GM23338 (cell line): Measurements from ENCODE around the gene PTPRJ. TPM values are rescaled to one million over a fixed set of nuclear protein-coding genes. Genes with fewer than 3 reads are reported as not detected.
A peak's percentile ranks its signal among the peaks of the same experiment; 100 is the strongest.

ENCODE experiments used
- ATAC-seq: fragments of 200-7000 bp; cut with Tn5 transposase; 3 replicates; pipeline ENCODE4 v1.9.1; 2020
- DNase-seq: peaks from one replicate; pipeline ENCODE4 v3.0.0-alpha.2; 2015; ENCODE audit warnings: low spot score
- H2AFZ ChIP-seq: fragments of 200-600 bp; sonication (generic); 2 replicates; pipeline ENCODE4 v1.8.0; 2016; ENCODE audit warnings: antibody characterized with exemption, mild to moderate bottlenecking, moderate library complexity
- H3F3A ChIP-seq: fragments of 200-600 bp; sonication (generic); replicated peaks from 2 replicates; pipeline ENCODE4 v1.8.0; 2017; ENCODE audit warnings: antibody characterized with exemption, mixed run types, low read depth
- H3K27ac ChIP-seq: fragments of 200-600 bp; sonication (generic); 2 replicates; pipeline ENCODE4 v1.6.1; 2016; ENCODE audit warnings: low read depth
- H3K27me3 ChIP-seq: fragments of 200-600 bp; sonication (generic); 2 replicates; pipeline ENCODE4 v1.8.0; 2016; ENCODE audit warnings: mild to moderate bottlenecking, mixed run types, moderate library complexity; ENCODE audit not compliant: insufficient read depth
- H3K36me3 ChIP-seq: fragments of 200-600 bp; sonication (generic); 2 replicates; pipeline ENCODE4 v1.8.0; 2016; ENCODE audit warnings: mild to moderate bottlenecking; ENCODE audit not compliant: insufficient read depth
- H3K4me1 ChIP-seq: fragments of 200-600 bp; sonication (generic); 2 replicates; pipeline ENCODE4 v1.8.0; 2016; ENCODE audit warnings: mild to moderate bottlenecking, moderate library complexity; ENCODE audit not compliant: insufficient read depth
- H3K4me2 ChIP-seq: fragments of 200-600 bp; sonication (generic); 2 replicates; pipeline ENCODE4 v1.7.1; 2017; ENCODE audit warnings: mixed run types
- H3K4me3 ChIP-seq: fragments of 200-600 bp; sonication (generic); 2 replicates; pipeline ENCODE4 v1.6.1; 2016; ENCODE audit warnings: mixed run types
- H3K79me2 ChIP-seq: fragments of 200-600 bp; sonication (generic); replicated peaks from 2 replicates; pipeline ENCODE4 v1.8.0; 2017; ENCODE audit warnings: mild to moderate bottlenecking; ENCODE audit not compliant: insufficient read depth
- H3K9me2 ChIP-seq: fragments of 200-600 bp; sonication (generic); 2 replicates; pipeline ENCODE4 v1.8.0; 2017; ENCODE audit not compliant: insufficient read depth
- H4K20me1 ChIP-seq: fragments of 200-600 bp; sonication (generic); replicated peaks from 2 replicates; pipeline ENCODE4 v1.8.0; 2017; ENCODE audit warnings: mild to moderate bottlenecking; ENCODE audit not compliant: insufficient read depth
- H3K27ac Mint-ChIP-seq: 2 replicates; pipeline ENCODE4 v1.8.0; 2020; ENCODE audit warnings: inconsistent platforms, mild to moderate bottlenecking, moderate library complexity, mixed read lengths
- H3K27me3 Mint-ChIP-seq: 3 replicates; pipeline ENCODE4 v1.8.0; 2022; ENCODE audit warnings: low read depth, mild to moderate bottlenecking, moderate library complexity, mixed read lengths, inconsistent platforms; ENCODE audit not compliant: insufficient read depth, poor library complexity
- H3K36me3 Mint-ChIP-seq: 3 replicates; pipeline ENCODE4 v1.8.0; 2021; ENCODE audit warnings: low read depth, mild to moderate bottlenecking, inconsistent platforms, moderate library complexity, mixed read lengths
- H3K4me1 Mint-ChIP-seq: 3 replicates; pipeline ENCODE4 v1.8.0; 2020; ENCODE audit warnings: mild to moderate bottlenecking, inconsistent platforms, mixed read lengths
- H3K4me3 Mint-ChIP-seq: 3 replicates; pipeline ENCODE4 v1.8.0; 2021; ENCODE audit warnings: moderate library complexity, mild to moderate bottlenecking, inconsistent platforms, mixed read lengths
- H3K9me3 Mint-ChIP-seq: 3 replicates; pipeline ENCODE4 v1.8.0; 2020; ENCODE audit warnings: moderate library complexity, mild to moderate bottlenecking, inconsistent platforms, mixed read lengths
- EZH2 ChIP-seq: fragments of 200-600 bp; sonication (generic); IDR thresholded peaks from one replicate; pipeline ENCODE4 v1.8.0; 2017; ENCODE audit warnings: antibody characterized with exemption, mild to moderate bottlenecking, low read depth; ENCODE audit not compliant: unreplicated experiment
- EZH2phosphoT487 ChIP-seq: fragments of 200-600 bp; sonication (generic); IDR thresholded peaks from one replicate; pipeline ENCODE4 v1.8.1; 2018; ENCODE audit warnings: antibody characterized with exemption; ENCODE audit not compliant: unreplicated experiment
- JUNB ChIP-seq: IDR thresholded peaks from one replicate; pipeline ENCODE4 v1.6.1; 2016; ENCODE audit warnings: antibody characterized with exemption; ENCODE audit not compliant: unreplicated experiment
- NANOG ChIP-seq: IDR thresholded peaks from 2 replicates; pipeline ENCODE4 v1.6.1; 2016; ENCODE audit warnings: antibody characterized with exemption, borderline replicate concordance
- STAT1 ChIP-seq: IDR thresholded peaks from one replicate; pipeline ENCODE4 v1.6.1; 2016; ENCODE audit warnings: antibody characterized with exemption; ENCODE audit not compliant: unreplicated experiment
- ZNF114 ChIP-seq: fragments of 250-450 bp; sonication (Bioruptor Pico); IDR thresholded peaks from 2 replicates; pipeline ENCODE4 v1.5.0; 2020; ENCODE audit warnings: mild to moderate bottlenecking, moderate library complexity
- polyA plus RNA-seq: library from polyadenylated mRNA; unstranded; fragments of >200 nt; fragmentation: Nextera tagmentation; extraction: Ambion mirVana; gene quantifications from 2 replicates; pipeline ENCODE4 v1.2.1, GENCODE V29; 2016
- total RNA-seq: library from RNA; depleted of rRNA; stranded (reverse); fragments of >200 nt; shearing (Covaris generic); gene quantifications from 2 replicates; pipeline ENCODE4 v1.2.3, GENCODE V29; 2014
- TF ChIP-seq, protein P1 (sequence below): IDR thresholded peaks from 2 replicates; pipeline ENCODE4 v1.6.1; 2016; ENCODE audit warnings: antibody characterized with exemption
- TF ChIP-seq, protein P2 (sequence below): IDR thresholded peaks from one replicate; pipeline ENCODE4 v1.6.1; 2018; ENCODE audit warnings: antibody characterized with exemption; ENCODE audit not compliant: unreplicated experiment

The PTPRJ gene
- total and polyA plus RNA-seq, 2 experiments from 2014 or later, result 4.2 to 16.0 TPM

DNA sequence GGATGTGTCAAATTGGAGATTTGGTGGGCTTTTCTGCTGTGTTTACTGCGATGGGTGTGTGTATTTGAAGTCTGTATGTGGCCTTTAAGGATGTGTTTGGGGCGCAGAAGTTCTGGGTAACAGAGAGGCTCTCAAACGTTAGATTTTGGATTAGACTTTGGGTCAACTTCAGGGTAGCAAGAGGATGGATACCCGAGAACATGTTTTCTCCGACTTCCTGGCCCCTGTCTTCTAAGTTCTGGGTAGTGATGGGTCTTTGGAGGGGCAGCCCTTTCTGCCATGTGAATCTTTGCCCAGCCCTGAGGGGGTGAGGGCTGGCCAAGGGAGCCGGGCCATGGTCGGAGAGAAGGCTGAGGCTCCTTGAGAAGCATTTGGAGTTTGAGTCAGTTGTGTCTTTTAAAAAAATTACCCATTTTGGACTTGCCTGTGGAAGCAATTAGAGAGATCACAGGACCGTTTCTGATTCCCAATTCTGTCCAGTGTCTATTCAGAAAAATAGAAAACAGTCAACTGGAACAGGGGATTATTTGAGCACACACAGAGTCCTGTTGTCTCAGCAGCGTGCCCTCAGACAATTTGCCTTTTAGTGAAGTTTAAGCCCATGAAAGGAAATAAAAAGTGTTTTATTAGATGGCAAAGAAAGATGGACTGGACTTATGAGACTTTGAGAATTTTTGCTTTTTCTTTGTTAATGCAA, 114.4 kb downstream of the PTPRJ start:
- Mint-ChIP-seq H3K4me1 (peaks cover 44% of the 10 kb centered on the region), H3K27ac (0 out of 2 replicates have a peak overlapping the region, but pooled peaks have one; percentile 15)
- DNase-seq, result no peak

DNA sequence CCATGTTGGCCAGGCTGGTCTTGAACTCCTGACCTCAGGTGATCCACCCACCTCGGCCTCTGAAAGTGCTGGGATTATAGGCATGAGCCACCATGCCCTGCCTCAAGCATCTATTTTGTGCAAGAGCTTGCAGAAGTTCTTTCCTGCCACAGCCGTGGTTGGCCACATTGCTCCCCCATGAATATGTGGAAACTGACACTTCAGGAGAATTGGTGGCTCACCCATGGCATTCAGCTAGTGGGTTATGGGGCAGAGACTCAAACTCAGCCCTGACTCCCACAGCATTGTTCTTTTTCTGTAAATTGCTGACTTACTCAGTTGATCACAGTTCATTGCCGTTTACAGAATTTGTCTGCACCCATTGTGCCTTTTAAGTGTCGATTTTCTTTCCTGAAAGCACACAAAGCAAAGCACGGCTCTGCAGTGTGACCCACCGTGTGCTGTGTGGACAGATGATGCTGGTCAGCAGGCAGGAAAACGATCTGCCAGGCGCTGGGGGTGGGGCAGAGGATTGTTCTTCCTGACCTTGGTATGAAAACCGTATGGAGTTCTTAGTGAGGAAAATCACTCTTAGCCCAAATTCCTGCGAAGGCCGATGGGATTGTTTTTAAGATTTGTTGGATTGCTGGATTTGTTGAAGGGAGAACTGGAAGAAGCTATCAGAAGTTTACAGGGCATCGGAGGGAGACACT, 115.6 kb downstream of the PTPRJ start:
- H3K79me2 ChIP-seq, result peaks cover 7% of the 10 kb centered on the region; the same call in 1 of the 2 replicates
- peaks cover 25% of the 10 kb centered on the region for H3K4me1 ChIP-seq
- Mint-ChIP-seq H3K4me1 (peaks cover 37% of the 10 kb centered on the region), H3K27me3 (peaks cover 4% of the 10 kb centered on the region), H3K4me3 (no peak overlapping the region; the same call in 2 of the 3 replicates), H3K36me3 (no peaks in the 10 kb centered on the region), H3K9me3 (no peaks in the 10 kb centered on the region), H3K27ac (peak overlapping the region; percentile 40)
- peak overlapping the region; percentile 76 for H3K27ac ChIP-seq
- H3K4me2 ChIP-seq, result peak overlapping the region; percentile 46
- ATAC-seq (0 out of 3 replicates have a peak, but pooled peaks have one; percentile 12), DNase-seq (no peak)
- H3K27me3 ChIP-seq, result no peaks in the 10 kb centered on the region
- no peaks in the 10 kb centered on the region for H3K9me2 ChIP-seq
- H4K20me1 ChIP-seq, result no peaks in the 10 kb centered on the region; the same call in 1 of the 2 replicates
- no peaks in the 10 kb centered on the region for H3F3A ChIP-seq
- H2AFZ ChIP-seq, result no peak overlapping the region
- H3K4me3 ChIP-seq, result no peak overlapping the region
- no peaks in the 10 kb centered on the region for H3K36me3 ChIP-seq
- no peak for TF ChIP-seq ZNF114 (CRISPR knock-in tag)
- TF ChIP-seq, protein P1, sequence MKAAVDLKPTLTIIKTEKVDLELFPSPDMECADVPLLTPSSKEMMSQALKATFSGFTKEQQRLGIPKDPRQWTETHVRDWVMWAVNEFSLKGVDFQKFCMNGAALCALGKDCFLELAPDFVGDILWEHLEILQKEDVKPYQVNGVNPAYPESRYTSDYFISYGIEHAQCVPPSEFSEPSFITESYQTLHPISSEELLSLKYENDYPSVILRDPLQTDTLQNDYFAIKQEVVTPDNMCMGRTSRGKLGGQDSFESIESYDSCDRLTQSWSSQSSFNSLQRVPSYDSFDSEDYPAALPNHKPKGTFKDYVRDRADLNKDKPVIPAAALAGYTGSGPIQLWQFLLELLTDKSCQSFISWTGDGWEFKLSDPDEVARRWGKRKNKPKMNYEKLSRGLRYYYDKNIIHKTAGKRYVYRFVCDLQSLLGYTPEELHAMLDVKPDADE, result no peak
- TF ChIP-seq JUNB, result no peak
- TF ChIP-seq STAT1, result no peak
- TF ChIP-seq, protein P2, sequence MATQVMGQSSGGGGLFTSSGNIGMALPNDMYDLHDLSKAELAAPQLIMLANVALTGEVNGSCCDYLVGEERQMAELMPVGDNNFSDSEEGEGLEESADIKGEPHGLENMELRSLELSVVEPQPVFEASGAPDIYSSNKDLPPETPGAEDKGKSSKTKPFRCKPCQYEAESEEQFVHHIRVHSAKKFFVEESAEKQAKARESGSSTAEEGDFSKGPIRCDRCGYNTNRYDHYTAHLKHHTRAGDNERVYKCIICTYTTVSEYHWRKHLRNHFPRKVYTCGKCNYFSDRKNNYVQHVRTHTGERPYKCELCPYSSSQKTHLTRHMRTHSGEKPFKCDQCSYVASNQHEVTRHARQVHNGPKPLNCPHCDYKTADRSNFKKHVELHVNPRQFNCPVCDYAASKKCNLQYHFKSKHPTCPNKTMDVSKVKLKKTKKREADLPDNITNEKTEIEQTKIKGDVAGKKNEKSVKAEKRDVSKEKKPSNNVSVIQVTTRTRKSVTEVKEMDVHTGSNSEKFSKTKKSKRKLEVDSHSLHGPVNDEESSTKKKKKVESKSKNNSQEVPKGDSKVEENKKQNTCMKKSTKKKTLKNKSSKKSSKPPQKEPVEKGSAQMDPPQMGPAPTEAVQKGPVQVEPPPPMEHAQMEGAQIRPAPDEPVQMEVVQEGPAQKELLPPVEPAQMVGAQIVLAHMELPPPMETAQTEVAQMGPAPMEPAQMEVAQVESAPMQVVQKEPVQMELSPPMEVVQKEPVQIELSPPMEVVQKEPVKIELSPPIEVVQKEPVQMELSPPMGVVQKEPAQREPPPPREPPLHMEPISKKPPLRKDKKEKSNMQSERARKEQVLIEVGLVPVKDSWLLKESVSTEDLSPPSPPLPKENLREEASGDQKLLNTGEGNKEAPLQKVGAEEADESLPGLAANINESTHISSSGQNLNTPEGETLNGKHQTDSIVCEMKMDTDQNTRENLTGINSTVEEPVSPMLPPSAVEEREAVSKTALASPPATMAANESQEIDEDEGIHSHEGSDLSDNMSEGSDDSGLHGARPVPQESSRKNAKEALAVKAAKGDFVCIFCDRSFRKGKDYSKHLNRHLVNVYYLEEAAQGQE, result no peak

More for the DNA sequence above, 114.4 kb downstream of the PTPRJ start:
- no peak overlapping the region for H3K4me3 ChIP-seq
- no peaks in the 10 kb centered on the region for H3K9me3 Mint-ChIP-seq
- peaks cover 6% of the 10 kb centered on the region for H3K27me3 Mint-ChIP-seq
- no peak overlapping the region for H3K27ac ChIP-seq
- no peaks in the 10 kb centered on the region for H3F3A ChIP-seq
- peaks cover 25% of the 10 kb centered on the region for H3K4me1 ChIP-seq
- peaks cover 7% of the 10 kb centered on the region; the same call in 1 of the 2 replicates for H3K79me2 ChIP-seq
- H2AFZ ChIP-seq, result no peak overlapping the region
- no peak overlapping the region; the same call in 2 of the 3 replicates for H3K4me3 Mint-ChIP-seq
- no peaks in the 10 kb centered on the region; the same call in 1 of the 2 replicates for H4K20me1 ChIP-seq
- no peaks in the 10 kb centered on the region for H3K9me2 ChIP-seq
- H3K36me3 ChIP-seq, result no peaks in the 10 kb centered on the region
- H3K36me3 Mint-ChIP-seq, result no peaks in the 10 kb centered on the region
- no peak for ATAC-seq
- TF ChIP-seq EZH2 (no peak), EZH2phosphoT487 (no peak), NANOG (no peak)
- TF ChIP-seq, protein P1, result no peak
- TF ChIP-seq, protein P2, result no peak
- H3K27me3 ChIP-seq, result no peaks in the 10 kb centered on the region
- no peak overlapping the region for H3K4me2 ChIP-seq
